H9 (cell line): ENCODE measurements around the gene ICE2. TPM values are rescaled to one million over a fixed set of nuclear protein-coding genes. Genes with fewer than 3 reads are reported as not detected.

ENCODE experiments used
- DNase-seq: peaks from one replicate; pipeline ENCODE4 v3.0.0-alpha.2; 2017
- H2AFZ ChIP-seq: one replicate; pipeline ENCODE4 v1.6.1; 2013; ENCODE audit warnings: mild to moderate bottlenecking, low read length, control low read depth, moderate library complexity
- H2AK5ac ChIP-seq: 2 replicates; pipeline ENCODE4 v1.6.1; 2013; ENCODE audit warnings: low read length, control low read depth, mixed read lengths; ENCODE audit not compliant: insufficient read length
- H2BK120ac ChIP-seq: one replicate; pipeline ENCODE4 v1.6.1; 2013; ENCODE audit warnings: low read depth, mild to moderate bottlenecking, low read length, control low read depth, inconsistent platforms; ENCODE audit not compliant: poor library complexity, severe bottlenecking
- H2BK12ac ChIP-seq: 2 replicates; pipeline ENCODE4 v1.6.1; 2013; ENCODE audit warnings: low read length, control low read depth, mixed read lengths, low read depth; ENCODE audit not compliant: insufficient read length
- H2BK15ac ChIP-seq: 2 replicates; pipeline ENCODE4 v1.6.1; 2013; ENCODE audit warnings: low read depth, low read length, control low read depth
- H2BK20ac ChIP-seq: one replicate; pipeline ENCODE4 v1.6.1; 2013; ENCODE audit warnings: low read depth, mild to moderate bottlenecking, low read length, control low read depth, inconsistent platforms; ENCODE audit not compliant: poor library complexity, severe bottlenecking
- H2BK5ac ChIP-seq: 2 replicates; pipeline ENCODE4 v1.6.1; 2013; ENCODE audit warnings: low read length, control low read depth, mixed read lengths; ENCODE audit not compliant: insufficient read length
- H3K14ac ChIP-seq: 2 replicates; pipeline ENCODE4 v1.6.1; 2013; ENCODE audit warnings: low read length, control low read depth; ENCODE audit not compliant: insufficient read depth
- H3K18ac ChIP-seq: 2 replicates; pipeline ENCODE4 v1.6.1; 2013; ENCODE audit warnings: low read depth, mild to moderate bottlenecking, mixed read lengths, low read length, control low read depth; ENCODE audit not compliant: insufficient read length
- H3K23ac ChIP-seq: 2 replicates; pipeline ENCODE4 v1.6.1; 2013; ENCODE audit warnings: low read length, control low read depth, mixed read lengths, low read depth; ENCODE audit not compliant: insufficient read length
- H3K23me2 ChIP-seq: 2 replicates; pipeline ENCODE4 v1.6.1; 2013; ENCODE audit warnings: low read depth, mild to moderate bottlenecking, mixed read lengths, low read length, control low read depth; ENCODE audit not compliant: insufficient read length, poor library complexity, severe bottlenecking
- H3K27ac ChIP-seq: 2 replicates; pipeline ENCODE4 v1.5.1; 2013; ENCODE audit warnings: low read length, control low read depth, mixed read lengths, low read depth; ENCODE audit not compliant: insufficient read length
- H3K27me3 ChIP-seq: 2 replicates; pipeline ENCODE4 v1.6.1; 2013; ENCODE audit warnings: low read length, control low read depth, inconsistent platforms; ENCODE audit not compliant: insufficient read depth
- H3K4ac ChIP-seq: 2 replicates; pipeline ENCODE4 v1.6.1; 2013; ENCODE audit warnings: low read depth, mild to moderate bottlenecking, control low read depth, inconsistent platforms, low read length, moderate library complexity
- H3K4me1 ChIP-seq: 2 replicates; pipeline ENCODE4 v1.6.1; 2013; ENCODE audit warnings: low read length, control low read depth, inconsistent platforms; ENCODE audit not compliant: insufficient read depth
- H3K4me2 ChIP-seq: 2 replicates; pipeline ENCODE4 v1.6.1; 2013; ENCODE audit warnings: low read length, control low read depth, mixed read lengths; ENCODE audit not compliant: insufficient read length, insufficient read depth
- H3K56ac ChIP-seq: 2 replicates; pipeline ENCODE4 v1.6.1; 2013; ENCODE audit warnings: low read depth, mild to moderate bottlenecking, mixed read lengths, low read length, control low read depth; ENCODE audit not compliant: insufficient read length
- H3K79me1 ChIP-seq: 2 replicates; pipeline ENCODE4 v1.6.1; 2013; ENCODE audit warnings: low read depth, mild to moderate bottlenecking, moderate library complexity, low read length, control low read depth, inconsistent platforms; ENCODE audit not compliant: insufficient read depth, poor library complexity, severe bottlenecking
- H3K79me2 ChIP-seq: 2 replicates; pipeline ENCODE4 v1.6.1; 2013; ENCODE audit warnings: low read length, control low read depth, inconsistent platforms; ENCODE audit not compliant: insufficient read depth
- H3K9ac ChIP-seq: 2 replicates; pipeline ENCODE4 v1.6.1; 2013; ENCODE audit warnings: low read length, control low read depth, mixed read lengths; ENCODE audit not compliant: insufficient read length; ENCODE audit errors: extremely low read depth
- H3K9me3 ChIP-seq: one replicate; pipeline ENCODE4 v1.6.1; 2013; ENCODE audit warnings: low read depth, low read length, inconsistent platforms; ENCODE audit not compliant: control insufficient read depth
- H3T11ph ChIP-seq: one replicate; pipeline ENCODE4 v1.6.1; 2013; ENCODE audit warnings: mild to moderate bottlenecking, low read length, control low read depth, inconsistent platforms
- H4K20me1 ChIP-seq: one replicate; pipeline ENCODE4 v1.6.1; 2013; ENCODE audit not compliant: control insufficient read depth, insufficient read length, insufficient read depth
- H4K5ac ChIP-seq: 2 replicates; pipeline ENCODE4 v1.6.1; 2013; ENCODE audit warnings: low read depth, mild to moderate bottlenecking, mixed read lengths, low read length, control low read depth; ENCODE audit not compliant: insufficient read length
- H4K8ac ChIP-seq: replicated peaks from 2 replicates; pipeline ENCODE4 v1.6.1; 2013; ENCODE audit warnings: low read length, control low read depth, mixed read lengths, low read depth; ENCODE audit not compliant: insufficient read length
- H4K91ac ChIP-seq: 2 replicates; pipeline ENCODE4 v1.6.1; 2013; ENCODE audit warnings: low read depth, mild to moderate bottlenecking, moderate library complexity, mixed read lengths, low read length, control low read depth; ENCODE audit not compliant: insufficient read length
- H3K27ac Mint-ChIP-seq, 3 experiments: 2 replicates in 2 of 3; 3 replicates in 1 of 3; pipeline ENCODE4 v1.8.0; 2020 to 2021; ENCODE audit warnings: mixed read lengths in 3 of 3, mild to moderate bottlenecking in 1 of 3, moderate library complexity in 1 of 3
- H3K27me3 Mint-ChIP-seq: 2 replicates; pipeline ENCODE4 v1.8.0; 2021; ENCODE audit warnings: low read depth, mild to moderate bottlenecking, moderate library complexity, mixed read lengths
- H3K36me3 Mint-ChIP-seq, 3 experiments: 2 replicates in 2 of 3; 3 replicates in 1 of 3; pipeline ENCODE4 v1.8.0; 2020 to 2021; ENCODE audit warnings: low read depth in 3 of 3, mixed read lengths in 3 of 3; ENCODE audit not compliant: insufficient read depth in 1 of 3
- H3K4me1 Mint-ChIP-seq, 2 experiments: 2 replicates each; pipeline ENCODE4 v1.8.0; 2020; ENCODE audit warnings: mixed read lengths in 2 of 2
- H3K4me3 Mint-ChIP-seq, 2 experiments: 2 replicates in 1 of 2; 3 replicates in 1 of 2; pipeline ENCODE4 v1.8.0; 2020 to 2021; ENCODE audit warnings: mild to moderate bottlenecking in 2 of 2, mixed read lengths in 2 of 2, moderate library complexity in 1 of 2
- H3K9me3 Mint-ChIP-seq, 2 experiments: 2 replicates in 1 of 2; 3 replicates in 1 of 2; pipeline ENCODE4 v1.8.0; 2020; ENCODE audit warnings: mild to moderate bottlenecking in 2 of 2, mixed read lengths in 2 of 2, moderate library complexity in 1 of 2
- CTCF ChIP-seq: fragments of 200-600 bp; sonication (generic); conservative IDR thresholded peaks from 3 replicates; pipeline ENCODE4 v1.8.0; 2021; ENCODE audit warnings: antibody characterized with exemption, mild to moderate bottlenecking
- WGBS: extraction: QIAGEN DNeasy Blood & Tissue Kit; methylation state at CpG from one replicate; pipeline ENCODE4 v1.1.7; 2013; ENCODE audit warnings: missing lambda C conversion rate, low lambda C conversion rate, mixed read lengths; ENCODE audit not compliant: insufficient read length; ENCODE audit errors: extremely low coverage; 5-methylcytosine and 5-hydroxymethylcytosine counted together
- long read RNA-seq: library from polyadenylated mRNA; unstranded; transcript quantifications from one replicate; pipeline ENCODE4 v2.0.0, GENCODE V29; 2020
- total RNA-seq: library from RNA; stranded (reverse); gene quantifications from 2 replicates; pipeline ENCODE4 v1.2.1, GENCODE V29; 2021

Gene ICE2
- 75.5 and 76.3 TPM in 2 replicates for total RNA-seq
- long read RNA-seq, full-length matches to known transcripts = 167 of 290 reads
- long read RNA-seq, partial matches to known transcripts = 49 of 290 reads
- long read RNA-seq, other reads (novel, unspliced or antisense) = 74 of 290 reads

GRCh38 chr15:60478566-60479360, at the start of gene ICE2:
ICE2 (minus strand) TSS chr15:60479142; CDS start chr15:60477977, 1,165 bp downstream.
- H3K9ac ChIP-seq = peak within 1 kb of the TSS; percentile 98
- H3K18ac ChIP-seq = peak within 1 kb of the TSS; percentile 99
- no peak within 1 kb of the TSS for H2BK120ac ChIP-seq
- H2AK5ac ChIP-seq = no peak within 1 kb of the TSS
- no peak for TF ChIP-seq CTCF
- peak within 1 kb of the TSS; percentile 15 for H4K91ac ChIP-seq
- H3K14ac ChIP-seq = peak within 1 kb of the TSS; percentile 99
- peak within 1 kb of the TSS; percentile 44 for H3K27ac ChIP-seq
- no peak within 1 kb of the TSS for H3K23ac ChIP-seq
- H3K9me3 ChIP-seq = no peaks in the 10 kb centered on the region
- peak within 1 kb of the TSS; percentile 43 for H2BK5ac ChIP-seq
- H3K56ac ChIP-seq = peak within 1 kb of the TSS; percentile 30
- DNase-seq = peak; percentile 93
- no peak within 1 kb of the TSS; the same call in 1 of the 2 replicates for H3K4ac ChIP-seq
- H3K4me3 Mint-ChIP-seq = peak within 1 kb of the TSS; percentile 97 to 98
- peak within 1 kb of the TSS; percentile 89 for H3K4me2 ChIP-seq
- H4K8ac ChIP-seq = peak within 1 kb of the TSS; percentile 87
- peak within 1 kb of the TSS; percentile 99 to 100 (median 100) for H3K27ac Mint-ChIP-seq
- no peaks in the 10 kb centered on the region; the same call in 1 of the 2 replicates for H3K4me1 ChIP-seq
- no peak within 1 kb of the TSS for H2BK20ac ChIP-seq
- H2AFZ ChIP-seq = peak within 1 kb of the TSS; percentile 70
- no CpG with 5 or more reads among the region's 57 CpGs for WGBS
- H3K79me2 ChIP-seq = peaks cover 4% of the 10 kb centered on the region; the same call in 1 of the 2 replicates
- no peaks in the 10 kb centered on the region for H3K27me3 Mint-ChIP-seq
- peaks cover 3% of the 10 kb centered on the region for H3K79me1 ChIP-seq
- peaks cover 0 to 18% (median 16%) of the 10 kb centered on the region in 3 experiments; a peak in 5 of 7 replicates for H3K36me3 Mint-ChIP-seq
- peaks cover 11% of the 10 kb centered on the region for H3K23me2 ChIP-seq
- H3K27me3 ChIP-seq = no peaks in the 10 kb centered on the region
- peaks cover 22 to 27% of the 10 kb centered on the region in 2 experiments for H3K4me1 Mint-ChIP-seq
- H4K5ac ChIP-seq = peak within 1 kb of the TSS; percentile 96
- H3K9me3 Mint-ChIP-seq = no peaks in the 10 kb centered on the region
- H3T11ph ChIP-seq = no peak within 1 kb of the TSS
- H2BK15ac ChIP-seq = no peak within 1 kb of the TSS
- H2BK12ac ChIP-seq = no peak within 1 kb of the TSS
- no peaks in the 10 kb centered on the region for H4K20me1 ChIP-seq
